ENCODE results near the gene TMEM88.

- TF ChIP-seq, protein P1, sequence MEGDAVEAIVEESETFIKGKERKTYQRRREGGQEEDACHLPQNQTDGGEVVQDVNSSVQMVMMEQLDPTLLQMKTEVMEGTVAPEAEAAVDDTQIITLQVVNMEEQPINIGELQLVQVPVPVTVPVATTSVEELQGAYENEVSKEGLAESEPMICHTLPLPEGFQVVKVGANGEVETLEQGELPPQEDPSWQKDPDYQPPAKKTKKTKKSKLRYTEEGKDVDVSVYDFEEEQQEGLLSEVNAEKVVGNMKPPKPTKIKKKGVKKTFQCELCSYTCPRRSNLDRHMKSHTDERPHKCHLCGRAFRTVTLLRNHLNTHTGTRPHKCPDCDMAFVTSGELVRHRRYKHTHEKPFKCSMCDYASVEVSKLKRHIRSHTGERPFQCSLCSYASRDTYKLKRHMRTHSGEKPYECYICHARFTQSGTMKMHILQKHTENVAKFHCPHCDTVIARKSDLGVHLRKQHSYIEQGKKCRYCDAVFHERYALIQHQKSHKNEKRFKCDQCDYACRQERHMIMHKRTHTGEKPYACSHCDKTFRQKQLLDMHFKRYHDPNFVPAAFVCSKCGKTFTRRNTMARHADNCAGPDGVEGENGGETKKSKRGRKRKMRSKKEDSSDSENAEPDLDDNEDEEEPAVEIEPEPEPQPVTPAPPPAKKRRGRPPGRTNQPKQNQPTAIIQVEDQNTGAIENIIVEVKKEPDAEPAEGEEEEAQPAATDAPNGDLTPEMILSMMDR (IDR thresholded peaks at IDR 0.05) = no peak
- no peak for TF ChIP-seq POLR2A (IDR thresholded peaks at IDR 0.05)
Measured at GRCh38 chr17:7840441-7840840, 14.4 kb upstream of the TMEM88 start.
